GM12878 (cell line): ENCODE measurements around the gene FAM76A. TPM values are rescaled to one million over a fixed set of nuclear protein-coding genes. Genes with fewer than 3 reads are reported as not detected.

Experiments
- ATAC-seq: fragments of 200-7000 bp; cut with Tn5 transposase; 3 replicates; pipeline ENCODE4 v1.9.1; 2020; ENCODE audit warnings: mild to moderate bottlenecking, moderate library complexity
- BruUV-seq: library from RNA; stranded (reverse); fragments of 400-500 nt; replicated peaks from 2 replicates; lab custom pipeline; 2021; lab: Mats Ljungman, UMichigan
- CTCF ChIA-PET: fragments of 300-600 bp; sonication (Branson Sonifier 250); formaldehyde crosslinking; extraction: SDS; loops from one replicate; lab custom pipeline; 2021; ENCODE audit warnings: inconsistent platforms; lab: Yijun Ruan, JAX
- POLR2A ChIA-PET: fragments of 350-600 bp; formaldehyde crosslinking; extraction: SDS; loops from one replicate; lab custom pipeline; 2021; ENCODE audit warnings: inconsistent platforms; lab: Charles Lee
- RAD21 ChIA-PET: fragments of 300-600 bp; sonication (Branson Sonifier 250); formaldehyde crosslinking; loops from one replicate; lab custom pipeline; 2023; ENCODE audit warnings: antibody characterized with exemption; ENCODE audit not compliant: unreplicated experiment; lab: Charles Lee
- SMC1A ChIA-PET: fragments of 300-600 bp; sonication (Branson Sonifier 250); formaldehyde crosslinking; loops from one replicate; lab custom pipeline; 2023; ENCODE audit not compliant: unreplicated experiment, uncharacterized antibody; lab: Charles Lee
- DNase-seq: peaks from one replicate; pipeline ENCODE4 v3.0.0-alpha.2; 2011; ENCODE audit warnings: low read depth, low spot score
- FAIRE-seq: peaks from 3 replicates; lab custom pipeline; 2011; peaks lifted over from hg19 to GRCh38; lab: Jason Lieb, UNC
- H2AFZ ChIP-seq: 2 replicates; pipeline ENCODE4 v1.6.0; 2011; ENCODE audit warnings: low read depth, low read length, control low read depth; ENCODE audit not compliant: control insufficient read depth
- H3K27ac ChIP-seq: 2 replicates; pipeline ENCODE4 v1.5.1; 2011; ENCODE audit warnings: control low read depth; ENCODE audit not compliant: control insufficient read depth, insufficient read depth
- H3K27me3 ChIP-seq, 2 experiments: replicated peaks in 1 of 2; 2 replicates each; pipeline versions ENCODE4 v1.6.0 to v1.6.1; 2011; ENCODE audit warnings: low read length in 1 of 2; ENCODE audit not compliant: control insufficient read depth in 2 of 2, insufficient read depth in 2 of 2
- H3K36me3 ChIP-seq, 2 experiments: 2 replicates each; pipeline ENCODE4 v1.5.1; 2011; ENCODE audit warnings: low read length in 1 of 2; ENCODE audit not compliant: control insufficient read depth in 2 of 2, insufficient read depth in 2 of 2
- H3K4me1 ChIP-seq: 2 replicates; pipeline ENCODE4 v1.6.1; 2011; ENCODE audit warnings: mild to moderate bottlenecking, low read length, moderate library complexity, mixed read lengths; ENCODE audit not compliant: control insufficient read depth, insufficient read depth
- H3K4me2 ChIP-seq: 2 replicates; pipeline ENCODE4 v1.6.0; 2011; ENCODE audit warnings: control low read depth; ENCODE audit not compliant: control insufficient read depth, insufficient read depth
- H3K4me3 ChIP-seq: fragments of 200-600 bp; sonication (generic); 2 replicates; pipeline ENCODE4 v1.5.1; 2016
- H3K79me2 ChIP-seq: 2 replicates; pipeline ENCODE4 v1.6.0; 2011; ENCODE audit warnings: low read length; ENCODE audit not compliant: control insufficient read depth, insufficient read depth
- H3K9ac ChIP-seq: 2 replicates; pipeline ENCODE4 v1.8.0; 2011; ENCODE audit warnings: low read length, control low read depth, mixed read lengths; ENCODE audit not compliant: control insufficient read depth, insufficient read depth
- H3K9me3 ChIP-seq: replicated peaks from 3 replicates; pipeline ENCODE4 v1.5.1; 2011; ENCODE audit warnings: mild to moderate bottlenecking, low read length; ENCODE audit not compliant: control insufficient read depth, insufficient read depth
- H4K20me1 ChIP-seq: 2 replicates; pipeline ENCODE4 v1.6.0; 2011; ENCODE audit not compliant: control insufficient read depth, insufficient read depth
- E2F8 ChIP-seq: fragments of 450-650 bp; IDR thresholded peaks from 2 replicates; pipeline ENCODE4 v1.6.1; 2018; ENCODE audit warnings: mild to moderate bottlenecking, low read depth, moderate library complexity; ENCODE audit not compliant: partially characterized antibody
- HDAC2 ChIP-seq: fragments of 200-600 bp; sonication (generic); IDR thresholded peaks from 2 replicates; pipeline ENCODE4 v1.6.1; 2017
- HDAC6 ChIP-seq: fragments of 200-600 bp; sonication (generic); IDR thresholded peaks from one replicate; pipeline ENCODE4 v1.8.0; 2017; ENCODE audit warnings: antibody characterized with exemption; ENCODE audit not compliant: unreplicated experiment
- HDGF ChIP-seq: fragments of 450-650 bp; IDR thresholded peaks from 2 replicates; pipeline ENCODE4 v1.6.1; 2016; ENCODE audit warnings: antibody characterized with exemption
- PAX5 ChIP-seq: IDR thresholded peaks from 2 replicates; pipeline ENCODE4 v1.6.1; 2011; ENCODE audit warnings: low read depth, low read length, borderline replicate concordance
- PBX3 ChIP-seq: IDR thresholded peaks from 2 replicates; pipeline ENCODE4 v1.6.1; 2011; ENCODE audit warnings: mild to moderate bottlenecking, low read depth, low read length, moderate library complexity; ENCODE audit not compliant: insufficient replicate concordance
- POLR2A ChIP-seq: IDR thresholded peaks from 2 replicates; pipeline ENCODE4 v1.6.1; 2011; ENCODE audit warnings: low read depth, mild to moderate bottlenecking, low read length
- SUPT20H ChIP-seq: IDR thresholded peaks from 2 replicates; pipeline ENCODE4 v1.6.1; 2011; ENCODE audit warnings: low read depth, mild to moderate bottlenecking, low read length, moderate library complexity, borderline replicate concordance; ENCODE audit not compliant: control insufficient read depth
- USF1 ChIP-seq: IDR thresholded peaks from 2 replicates; pipeline ENCODE4 v1.6.1; 2011; ENCODE audit warnings: borderline replicate concordance, low read depth, mild to moderate bottlenecking, moderate library complexity, mixed read lengths, low read length; ENCODE audit not compliant: insufficient read depth; ENCODE audit errors: extremely low read length
- ZBTB40 ChIP-seq: fragments of 450-650 bp; IDR thresholded peaks from 2 replicates; pipeline ENCODE4 v1.6.1; 2016; ENCODE audit warnings: mild to moderate bottlenecking, moderate library complexity, borderline replicate concordance
- whole genome bisulfite sequencing: methylation state at CpG from one replicate; pipeline ENCODE4 v1.1.6; 2016; ENCODE audit warnings: low lambda C conversion rate; ENCODE audit not compliant: insufficient replicate concordance, insufficient coverage; ENCODE audit errors: missing lambda C conversion rate; 5-methylcytosine and 5-hydroxymethylcytosine counted together
- in situ Hi-C: fragments of 300-500 bp; cut with MboI; formaldehyde crosslinking; loops from 9 replicates; pipeline ENCODE4 v1.14.3; 2018; ENCODE audit warnings: mixed read lengths
- intact Hi-C: fragments of 100-400 bp; cut with micrococcal nuclease; formaldehyde crosslinking; loops from one replicate; pipeline ENCODE4 v1.14.2; 2022; ENCODE audit not compliant: unreplicated experiment
- polyA plus RNA-seq, 11 experiments: library from polyadenylated mRNA; depleted of rRNA in 4 of 11; unstranded in 6 of 11; stranded (reverse) in 5 of 11; fragments of >200 nt; fragmentation: Nextera tagmentation in 4 of 11; fragmentation: Illumina TruSeq in 1 of 11; extraction: Ambion mirVana in 4 of 11; extraction: Trizol in 1 of 11; gene quantifications; 1 replicate in 1 of 11; 2 replicates in 10 of 11; pipeline versions ENCODE4 v1.2.1 to v1.2.3, GENCODE V29; 2011 to 2016; ENCODE audit warnings: inconsistent platforms in 2 of 11, missing spikeins in 2 of 11, low read depth in 1 of 11
- total RNA-seq, 4 experiments: library from RNA; depleted of rRNA in 3 of 4; stranded (reverse); fragments of >200 nt in 3 of 4; fragmentation: Illumina TruSeq in 1 of 4; extraction: Trizol in 1 of 4; gene quantifications; 2 replicates each; pipeline versions ENCODE4 v1.2.1 to v1.2.3, GENCODE V29; 2013 to 2021

Gene FAM76A
- total and polyA plus RNA-seq, 10 of the 15 experiments (the other 5 are each of a cell fraction or from before 2014, with no cell fraction given): 5.4 to 13.4 (median 7.6) TPM

- ATAC-seq (no peak), FAIRE-seq (no peak), DNase-seq (no peak)
- TF ChIP-seq HDAC2 (no peak), USF1 (no peak), POLR2A (no peak), SUPT20H (no peak), PBX3 (no peak), HDGF (no peak), PAX5 (no peak), ZBTB40 (no peak), HDAC6 (no peak), E2F8 (no peak)
- ChIA-PET RAD21 (no interaction called here), POLR2A (no interaction called here), SMC1A (no interaction called here), CTCF (no interaction called here)
- H3K4me3 ChIP-seq: no peak overlapping the region
- H3K79me2 ChIP-seq: no peaks in the 10 kb centered on the region
- H4K20me1 ChIP-seq: no peaks in the 10 kb centered on the region
- H3K9me3 ChIP-seq: no peaks in the 10 kb centered on the region
- 97% methylated on average over 7 of the region's 7 CpGs for WGBS
- no peak overlapping the region for H3K4me2 ChIP-seq
- H2AFZ ChIP-seq: no peak overlapping the region
- in situ Hi-C loops (no loop called here), intact Hi-C loops (no loop called here)
- no peaks in the 10 kb centered on the region for H3K27me3 ChIP-seq
- H3K4me1 ChIP-seq: no peaks in the 10 kb centered on the region
- no TSS peak for BruUV-seq
- H3K27ac ChIP-seq: no peak overlapping the region
- peaks cover 5 to 19% of the 10 kb centered on the region in 2 experiments for H3K36me3 ChIP-seq
- H3K9ac ChIP-seq: no peak overlapping the region
These were observed 81.0 kb downstream of the FAM76A start for GRCh38 chr1:27806758-27807157.
